Fibroblast of lung (primary cell): Measurements from ENCODE around the gene TAGLN2.

Source experiments
- EZH2 ChIP-seq: IDR thresholded peaks from 2 replicates; pipeline ENCODE4 v1.5.1; 2012; ENCODE audit warnings: low read length, control low read depth, mild to moderate bottlenecking; ENCODE audit errors: missing control alignments
- TF ChIP-seq, protein P1 (sequence below), 2 donors: IDR thresholded peaks in 1 of 2; conservative IDR thresholded peaks in 1 of 2; 1 replicate in 1 of 2; 2 replicates in 1 of 2; pipeline ENCODE4 v1.5.1; 2011 to 2012; ENCODE audit warnings: low read length in 2 of 2, control low read depth in 1 of 2, inconsistent platforms in 1 of 2, low read depth in 1 of 2, mild to moderate bottlenecking in 1 of 2

- TF ChIP-seq, protein P1, sequence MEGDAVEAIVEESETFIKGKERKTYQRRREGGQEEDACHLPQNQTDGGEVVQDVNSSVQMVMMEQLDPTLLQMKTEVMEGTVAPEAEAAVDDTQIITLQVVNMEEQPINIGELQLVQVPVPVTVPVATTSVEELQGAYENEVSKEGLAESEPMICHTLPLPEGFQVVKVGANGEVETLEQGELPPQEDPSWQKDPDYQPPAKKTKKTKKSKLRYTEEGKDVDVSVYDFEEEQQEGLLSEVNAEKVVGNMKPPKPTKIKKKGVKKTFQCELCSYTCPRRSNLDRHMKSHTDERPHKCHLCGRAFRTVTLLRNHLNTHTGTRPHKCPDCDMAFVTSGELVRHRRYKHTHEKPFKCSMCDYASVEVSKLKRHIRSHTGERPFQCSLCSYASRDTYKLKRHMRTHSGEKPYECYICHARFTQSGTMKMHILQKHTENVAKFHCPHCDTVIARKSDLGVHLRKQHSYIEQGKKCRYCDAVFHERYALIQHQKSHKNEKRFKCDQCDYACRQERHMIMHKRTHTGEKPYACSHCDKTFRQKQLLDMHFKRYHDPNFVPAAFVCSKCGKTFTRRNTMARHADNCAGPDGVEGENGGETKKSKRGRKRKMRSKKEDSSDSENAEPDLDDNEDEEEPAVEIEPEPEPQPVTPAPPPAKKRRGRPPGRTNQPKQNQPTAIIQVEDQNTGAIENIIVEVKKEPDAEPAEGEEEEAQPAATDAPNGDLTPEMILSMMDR (conservative IDR thresholded peaks at IDR 0.05 in 1 of 2, IDR thresholded peaks at IDR 0.05 in 1 of 2; ENCODE audit: low read depth in 1 of 2, low read length in 2 of 2) = no peak
- no peak for TF ChIP-seq EZH2
Observed at GRCh38 chr1:159895836-159896545, 29.3 kb downstream of the TAGLN2 start.
